Peyer's patch (tissue), 4 donors: ENCODE results near the gene SCN9A.

Experiments used
- POLR2A ChIP-seq, 2 donors: fragments of 450-650 bp; IDR thresholded peaks; one replicate each; pipeline ENCODE4 v1.5.1; 2017; ENCODE audit warnings: antibody characterized with exemption in 2 of 2, mild to moderate bottlenecking in 2 of 2, moderate library complexity in 2 of 2
- TF ChIP-seq, protein P1 (sequence below), 6 experiments: fragments of 450-650 bp in 4 of 6; fragments of 200-600 bp in 2 of 6; sonication (generic) in 1 of 6; IDR thresholded peaks; one replicate each; pipeline ENCODE4 v1.5.1; 2017 to 2019; ENCODE audit warnings: antibody characterized with exemption in 6 of 6, mild to moderate bottlenecking in 3 of 6, moderate library complexity in 1 of 6

DNA sequence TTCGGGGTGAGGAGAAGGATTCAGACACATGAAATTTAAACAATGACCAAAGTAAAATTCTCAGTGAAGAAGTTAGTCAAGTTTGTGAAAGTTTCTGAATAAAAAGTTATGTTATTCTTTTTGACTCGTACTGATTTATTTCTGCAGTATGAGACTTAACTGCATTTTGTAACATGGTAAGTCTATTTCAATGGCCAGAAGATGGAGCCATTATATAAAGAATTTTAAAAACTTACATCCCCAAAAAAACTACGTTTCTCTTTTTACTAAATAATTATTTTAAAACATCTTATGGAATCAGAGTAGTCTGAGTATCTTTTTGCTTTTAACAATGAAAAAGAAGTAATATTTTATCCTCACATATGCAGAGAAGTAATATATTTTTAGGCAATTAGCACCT lies 196.5 kb downstream of the SCN9A start:
- no peak for TF ChIP-seq POLR2A (IDR thresholded peaks at IDR 0.05)
- TF ChIP-seq, protein P1, sequence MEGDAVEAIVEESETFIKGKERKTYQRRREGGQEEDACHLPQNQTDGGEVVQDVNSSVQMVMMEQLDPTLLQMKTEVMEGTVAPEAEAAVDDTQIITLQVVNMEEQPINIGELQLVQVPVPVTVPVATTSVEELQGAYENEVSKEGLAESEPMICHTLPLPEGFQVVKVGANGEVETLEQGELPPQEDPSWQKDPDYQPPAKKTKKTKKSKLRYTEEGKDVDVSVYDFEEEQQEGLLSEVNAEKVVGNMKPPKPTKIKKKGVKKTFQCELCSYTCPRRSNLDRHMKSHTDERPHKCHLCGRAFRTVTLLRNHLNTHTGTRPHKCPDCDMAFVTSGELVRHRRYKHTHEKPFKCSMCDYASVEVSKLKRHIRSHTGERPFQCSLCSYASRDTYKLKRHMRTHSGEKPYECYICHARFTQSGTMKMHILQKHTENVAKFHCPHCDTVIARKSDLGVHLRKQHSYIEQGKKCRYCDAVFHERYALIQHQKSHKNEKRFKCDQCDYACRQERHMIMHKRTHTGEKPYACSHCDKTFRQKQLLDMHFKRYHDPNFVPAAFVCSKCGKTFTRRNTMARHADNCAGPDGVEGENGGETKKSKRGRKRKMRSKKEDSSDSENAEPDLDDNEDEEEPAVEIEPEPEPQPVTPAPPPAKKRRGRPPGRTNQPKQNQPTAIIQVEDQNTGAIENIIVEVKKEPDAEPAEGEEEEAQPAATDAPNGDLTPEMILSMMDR (IDR thresholded peaks at IDR 0.05) = no peak
